GM21390 (cell line): ENCODE data around the gene PARP8.

Source experiments
- ATAC-seq: cut with Tn5 transposase; IDR thresholded peaks from one replicate; pipeline ENCODE4 v1.9.1; 2021; ENCODE audit not compliant: unreplicated experiment

PARP8 gene

GRCh38 chr5:50887889-50888633, 221.6 kb downstream of the PARP8 start:
- no peak for ATAC-seq

GRCh38 chr5:50888751-50889150, 222.3 kb downstream of the PARP8 start:
- no peak for ATAC-seq

- no peak for ATAC-seq
Observed at GRCh38 chr5:50889790-50890189, 223.4 kb downstream of the PARP8 start.
